ENCODE measurements around the gene ALDH5A1. TPM values are rescaled to one million over a fixed set of nuclear protein-coding genes. Genes with fewer than 3 reads are reported as not detected.
A peak's percentile ranks its signal among the peaks of the same experiment; 100 is the strongest.

ALDH5A1 gene
- total and polyA plus RNA-seq, 12 donors, result 1.9 to 45.5 (median 29.5) TPM

DNA sequence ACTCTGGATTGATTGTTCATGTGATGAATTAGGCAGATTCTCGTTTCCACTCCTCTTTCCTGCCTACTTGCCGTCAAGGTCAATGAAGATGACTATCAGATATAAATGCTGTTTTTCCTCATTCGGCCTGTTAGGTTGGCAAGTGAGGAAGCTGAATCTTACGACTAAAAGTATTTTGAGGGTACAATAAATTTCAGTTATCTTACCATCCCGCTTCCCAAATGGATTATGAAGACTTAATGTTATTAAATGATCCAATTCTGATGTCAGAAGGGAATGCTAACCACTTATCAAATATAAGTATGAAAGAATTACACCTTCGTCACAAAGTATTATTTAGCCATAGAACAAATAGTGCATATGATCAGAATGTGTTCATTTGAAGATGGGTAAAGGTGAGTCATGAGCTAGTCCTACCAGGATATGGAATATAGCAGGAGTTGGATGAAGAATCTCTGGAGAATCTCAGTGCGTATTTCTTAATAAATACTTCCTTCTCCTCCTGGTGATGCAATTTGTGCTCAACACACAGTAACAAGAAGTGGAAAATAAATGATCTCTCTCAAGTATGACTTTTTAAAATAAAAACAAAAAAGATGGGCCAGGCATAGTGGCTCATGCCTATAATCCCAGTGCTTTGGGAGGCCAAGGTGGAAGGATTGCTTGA, 10.0 kb upstream of the ALDH5A1 start:
- TF ChIP-seq, protein P1, sequence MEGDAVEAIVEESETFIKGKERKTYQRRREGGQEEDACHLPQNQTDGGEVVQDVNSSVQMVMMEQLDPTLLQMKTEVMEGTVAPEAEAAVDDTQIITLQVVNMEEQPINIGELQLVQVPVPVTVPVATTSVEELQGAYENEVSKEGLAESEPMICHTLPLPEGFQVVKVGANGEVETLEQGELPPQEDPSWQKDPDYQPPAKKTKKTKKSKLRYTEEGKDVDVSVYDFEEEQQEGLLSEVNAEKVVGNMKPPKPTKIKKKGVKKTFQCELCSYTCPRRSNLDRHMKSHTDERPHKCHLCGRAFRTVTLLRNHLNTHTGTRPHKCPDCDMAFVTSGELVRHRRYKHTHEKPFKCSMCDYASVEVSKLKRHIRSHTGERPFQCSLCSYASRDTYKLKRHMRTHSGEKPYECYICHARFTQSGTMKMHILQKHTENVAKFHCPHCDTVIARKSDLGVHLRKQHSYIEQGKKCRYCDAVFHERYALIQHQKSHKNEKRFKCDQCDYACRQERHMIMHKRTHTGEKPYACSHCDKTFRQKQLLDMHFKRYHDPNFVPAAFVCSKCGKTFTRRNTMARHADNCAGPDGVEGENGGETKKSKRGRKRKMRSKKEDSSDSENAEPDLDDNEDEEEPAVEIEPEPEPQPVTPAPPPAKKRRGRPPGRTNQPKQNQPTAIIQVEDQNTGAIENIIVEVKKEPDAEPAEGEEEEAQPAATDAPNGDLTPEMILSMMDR (IDR thresholded peaks at IDR 0.05), result no peak
- H3K27ac ChIP-seq, result no peak overlapping the region
- H3K4me3 ChIP-seq, result no peak overlapping the region
- DNase-seq (no peak), ATAC-seq (no peak)
- 91% methylated on average over 7 of the region's 7 CpGs for WGBS, 2 donors
- peaks cover 0 to 5% (median 0%) of the 10 kb centered on the region in 9 donors for H3K4me1 ChIP-seq
- intact Hi-C loops (cut with DNase I), result no loop called here
- H3K36me3 ChIP-seq, result no peaks in the 10 kb centered on the region
- no peaks in the 10 kb centered on the region for H3K9me3 ChIP-seq
- H3K27me3 ChIP-seq, result no peaks in the 10 kb centered on the region

DNA sequence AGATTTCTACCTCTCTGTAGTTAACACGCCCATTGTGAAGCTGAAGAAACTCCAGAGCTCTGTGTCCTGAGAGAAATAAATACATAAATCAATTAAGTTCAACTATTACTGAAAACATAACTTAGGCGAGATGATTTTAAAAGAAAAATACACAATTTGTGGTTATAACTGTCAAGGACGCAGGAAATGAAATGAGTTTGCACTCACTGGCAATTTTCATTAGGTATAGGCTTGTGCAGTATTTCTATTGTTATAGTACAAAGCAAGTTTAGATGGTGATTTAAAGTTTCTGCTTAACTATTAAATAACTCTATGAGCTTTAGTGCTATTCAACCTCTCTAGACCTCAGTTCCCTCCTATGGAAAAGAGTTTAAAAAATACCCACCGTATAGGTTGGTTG, 8.7 kb upstream of the ALDH5A1 start:
- 91 to 92% methylated on average over 4 of the region's 4 CpGs for WGBS, 2 donors
- TF ChIP-seq, protein P1 (IDR thresholded peaks at IDR 0.05), result no peak
- no peak for ATAC-seq

DNA sequence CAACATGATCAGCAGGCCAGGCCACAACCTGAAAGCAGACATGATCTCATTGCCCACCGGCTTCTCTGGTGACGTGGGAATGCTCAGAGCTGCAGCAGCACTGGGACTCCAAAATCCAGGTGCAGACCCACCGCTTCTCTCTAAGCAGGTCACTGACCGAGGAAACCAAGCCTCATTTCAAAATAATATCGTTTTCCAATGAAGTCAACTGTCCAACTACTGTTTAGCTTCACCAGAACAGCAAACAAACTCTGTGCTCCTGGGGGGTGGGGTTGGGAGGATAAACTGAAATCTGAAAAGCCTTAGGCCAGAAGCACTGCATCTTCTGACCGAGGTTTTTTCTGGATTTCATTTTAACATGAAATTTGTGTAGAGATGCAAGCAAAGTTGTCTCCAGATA, 5.3 kb upstream of the ALDH5A1 start, which contains the start of gene GPLD1:
GPLD1 (minus strand) TSS at position 109 of the 400 bp plus-strand sequence; CDS start at position 42, 67 bp downstream.
- peaks cover 0 to 12% (median 0%) of the 10 kb centered on the region in 7 donors for H3K27me3 ChIP-seq
- WGBS, 2 donors, result 91 to 93% methylated on average over 6 of the region's 6 CpGs
- ATAC-seq (no peak), DNase-seq (no peak)
- TF ChIP-seq, protein P1 (IDR thresholded peaks at IDR 0.05), result no peak
- no peaks in the 10 kb centered on the region for H3K9me3 ChIP-seq
- no peak within 1 kb of the TSS for H3K27ac ChIP-seq
- H3K4me1 ChIP-seq, result peaks cover 0 to 14% (median 7%) of the 10 kb centered on the region in 9 donors
- intact Hi-C loops (cut with DNase I), result no loop called here
- no peak within 1 kb of the TSS for H3K4me3 ChIP-seq
- no peaks in the 10 kb centered on the region for H3K36me3 ChIP-seq

More for the DNA sequence above, 8.7 kb upstream of the ALDH5A1 start:
- intact Hi-C loops (cut with DNase I), result no loop called here
- peaks cover 0 to 8% (median 0%) of the 10 kb centered on the region in 9 donors for H3K4me1 ChIP-seq
- H3K27me3 ChIP-seq, result no peaks in the 10 kb centered on the region
- DNase-seq, result no peak
- H3K27ac ChIP-seq, result no peak overlapping the region
- H3K4me3 ChIP-seq, result no peak overlapping the region
- no peaks in the 10 kb centered on the region for H3K9me3 ChIP-seq
- H3K36me3 ChIP-seq, result no peaks in the 10 kb centered on the region

DNA sequence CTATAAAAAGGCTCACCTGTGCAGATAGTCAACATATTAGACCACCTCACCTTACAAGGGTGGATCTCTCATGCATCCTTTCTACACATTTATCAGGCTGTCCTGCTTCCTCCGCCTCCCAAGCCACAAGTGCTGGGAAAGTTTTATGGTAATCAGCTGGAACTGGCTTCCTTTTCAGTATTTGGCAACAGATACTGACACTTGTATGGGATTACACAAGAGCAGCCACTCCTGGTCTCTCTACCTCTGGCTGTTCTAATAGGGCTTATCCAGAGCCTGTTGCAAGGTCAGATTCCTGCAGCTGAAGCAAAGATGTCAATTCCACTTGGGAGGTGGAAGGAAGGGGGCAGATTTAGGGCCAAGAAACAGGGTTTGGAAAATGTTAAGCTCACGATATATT, 4.9 kb upstream of the ALDH5A1 start:
- intact Hi-C loops (cut with DNase I), result loop anchor here in 2 of 10 donors (2.0 to 10.0 kb wide), 2 partner anchors 87 to 215 kb away; partner anchors contain the start of gene MRS2 (in 1 of the 2)
- H3K9me3 ChIP-seq, result no peaks in the 10 kb centered on the region
- no peaks in the 10 kb centered on the region for H3K36me3 ChIP-seq
- peak in 6 of 8 donors; percentile 43 to 85 (median 72) for ATAC-seq
- H3K4me1 ChIP-seq, result peaks cover 0 to 14% (median 8%) of the 10 kb centered on the region in 9 donors
- H3K4me3 ChIP-seq, result no peak overlapping the region
- peaks cover 0 to 15% (median 0%) of the 10 kb centered on the region in 7 donors for H3K27me3 ChIP-seq
- TF ChIP-seq, protein P1 (IDR thresholded peaks at IDR 0.05), result no peak
- DNase-seq, result peak in 1 of 2 donors; percentile 7
- WGBS, 2 donors, result 48 to 62% methylated on average over 2 of the region's 2 CpGs
- H3K27ac ChIP-seq, result no peak overlapping the region
